Hepatocyte (in vitro differentiated cells): ENCODE results near the gene TTC34.

Experiments used
- CTCF ChIP-seq: fragments of 200-600 bp; sonication (generic); IDR thresholded peaks from 2 replicates; pipeline ENCODE4 v1.5.1; 2016; ENCODE audit warnings: antibody characterized with exemption, mild to moderate bottlenecking; ENCODE audit not compliant: poor library complexity
- EZH2 ChIP-seq: fragments of 200-600 bp; sonication (generic); IDR thresholded peaks from 2 replicates; pipeline ENCODE4 v1.6.1; 2016; ENCODE audit warnings: antibody characterized with exemption, mild to moderate bottlenecking, borderline replicate concordance
- EZH2phosphoT487 ChIP-seq: fragments of 200-600 bp; sonication (generic); IDR thresholded peaks from one replicate; pipeline ENCODE4 v1.6.1; 2018; ENCODE audit warnings: antibody characterized with exemption, mild to moderate bottlenecking, low read depth, moderate library complexity; ENCODE audit not compliant: unreplicated experiment, severe bottlenecking

- TF ChIP-seq CTCF (no peak), EZH2 (no peak), EZH2phosphoT487 (no peak)
Observed at GRCh38 chr1:2836333-2836970, 35.0 kb upstream of the TTC34 start.
